ENCODE results near the gene PCK2. TPM values are rescaled to one million over a fixed set of nuclear protein-coding genes. Genes with fewer than 3 reads are reported as not detected.

PCK2 gene
- total and polyA plus RNA-seq, 3 donors from 2014 or later: 20.7 to 43.6 (median 30.6) TPM

- Histone ChIP-seq H3K4me3 (no peak overlapping the region), H3K4me1 (no peaks in the 10 kb centered on the region), H3K27me3 (no peaks in the 10 kb centered on the region), H3K36me3 (ENCODE audit: low read depth, missing control alignments) (no peaks in the 10 kb centered on the region), H3K9me3 (no peaks in the 10 kb centered on the region), H3K27ac (no peak overlapping the region)
- DNase-seq: no peak
- TF ChIP-seq POLR2A (IDR thresholded peaks at IDR 0.05): no peak
- TF ChIP-seq CTCF (IDR thresholded peaks at IDR 0.05): no peak
- intact Hi-C loops (cut with DNase I; ENCODE audit: low total_unique reads): no loop called here
- 93 to 97% methylated on average over 8 of the region's 8 CpGs for WGBS, 2 donors
Observed at GRCh38 chr14:24121210-24121609, 27.1 kb downstream of the PCK2 start.

GRCh38 chr14:24122416-24122815 is 28.3 kb downstream of the PCK2 start:
- no peaks in the 10 kb centered on the region for H3K27me3 ChIP-seq
- no peak for TF ChIP-seq POLR2A (IDR thresholded peaks at IDR 0.05)
- TF ChIP-seq CTCF (IDR thresholded peaks at IDR 0.05): no peak
- H3K36me3 ChIP-seq (ENCODE audit: low read depth, missing control alignments): no peaks in the 10 kb centered on the region
- H3K4me3 ChIP-seq: no peak overlapping the region
- intact Hi-C loops (cut with DNase I; ENCODE audit: low total_unique reads): no loop called here
- WGBS, 2 donors: 97 to 100% methylated on average over 4 of the region's 4 CpGs
- H3K4me1 ChIP-seq: no peaks in the 10 kb centered on the region
- no peak for DNase-seq
- no peaks in the 10 kb centered on the region for H3K9me3 ChIP-seq
- H3K27ac ChIP-seq: no peak overlapping the region

DNA sequence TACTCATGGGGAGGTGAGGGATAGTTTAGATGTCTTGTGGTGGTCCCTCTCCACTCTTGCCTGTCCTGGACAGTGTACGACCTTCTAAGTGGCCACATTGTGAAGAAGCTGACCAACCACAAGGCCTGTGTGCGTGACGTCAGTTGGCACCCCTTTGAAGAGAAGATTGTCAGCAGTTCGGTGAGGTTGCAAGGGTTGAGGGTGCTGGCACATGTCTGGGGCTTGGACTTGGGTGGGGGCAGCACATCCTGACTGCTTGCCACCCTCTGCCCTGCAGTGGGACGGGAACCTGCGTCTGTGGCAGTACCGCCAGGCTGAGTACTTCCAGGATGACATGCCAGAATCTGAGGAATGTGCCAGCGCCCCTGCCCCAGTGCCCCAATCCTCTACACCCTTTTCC is 28.8 kb downstream of the PCK2 start:
- WGBS, 2 donors: 93 to 99% methylated on average over 5 to 8 of the region's 8 CpGs

DNA sequence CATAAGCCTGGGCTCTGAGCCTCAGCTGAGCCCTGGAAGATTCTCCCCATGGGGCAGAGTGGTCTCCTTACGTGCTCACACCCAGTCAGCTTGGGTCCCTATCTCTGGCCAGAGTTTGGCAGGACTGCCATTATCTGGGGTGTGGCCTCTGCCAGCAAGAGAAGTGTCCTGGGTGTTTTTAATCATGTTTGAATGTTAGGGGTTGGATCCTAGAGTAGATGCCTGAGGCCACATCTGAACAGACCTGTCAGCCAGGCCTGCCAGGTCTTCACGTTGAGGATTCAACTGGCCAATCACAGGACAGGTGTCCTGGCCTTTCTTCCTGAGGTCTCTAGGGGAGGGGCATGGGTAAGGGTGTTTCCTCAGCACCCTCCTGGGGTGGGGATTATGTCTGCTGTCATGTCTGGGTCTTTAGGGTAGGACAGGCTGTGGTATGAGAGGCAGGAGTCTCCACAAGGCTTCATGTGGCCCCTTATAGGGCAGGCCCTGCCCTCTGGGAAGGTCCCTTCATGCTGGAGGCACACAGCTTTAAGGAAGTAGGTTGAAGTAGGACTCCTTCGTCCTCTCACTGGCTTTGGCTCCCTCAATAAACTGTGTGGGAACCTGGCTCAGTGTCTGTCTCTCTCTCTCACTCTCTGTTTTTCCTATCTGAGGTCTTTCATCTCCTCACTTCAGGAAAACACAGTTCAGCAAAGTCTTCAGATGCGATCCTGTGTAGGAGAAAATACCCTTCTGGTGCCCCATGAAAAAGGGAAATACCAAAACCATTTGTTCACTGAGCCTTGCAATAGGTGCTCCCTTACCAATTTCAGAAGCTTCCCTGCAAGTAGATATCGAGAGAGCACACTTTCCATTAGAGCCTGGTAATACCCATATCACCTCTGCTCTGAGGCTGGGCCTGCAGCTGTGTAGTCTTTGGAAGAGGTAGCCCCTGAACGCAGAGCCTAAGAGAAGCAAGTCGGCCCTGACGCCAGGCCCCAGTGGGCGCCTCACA is 29.6 kb downstream of the PCK2 start:
- DNase-seq: no peak
- intact Hi-C loops (cut with DNase I; ENCODE audit: low total_unique reads): no loop called here
- WGBS, 2 donors: 84 to 91% methylated on average over 9 of the region's 9 CpGs
- TF ChIP-seq CTCF (IDR thresholded peaks at IDR 0.05): no peak
- no peak for TF ChIP-seq POLR2A (IDR thresholded peaks at IDR 0.05)
- Histone ChIP-seq H3K27me3 (no peaks in the 10 kb centered on the region), H3K4me1 (no peaks in the 10 kb centered on the region), H3K27ac (no peak overlapping the region), H3K4me3 (no peak overlapping the region), H3K9me3 (no peaks in the 10 kb centered on the region), H3K36me3 (ENCODE audit: low read depth, missing control alignments) (no peaks in the 10 kb centered on the region)

More for the DNA sequence above, 28.8 kb downstream of the PCK2 start:
- Histone ChIP-seq H3K4me1 (no peaks in the 10 kb centered on the region), H3K27ac (no peak overlapping the region), H3K4me3 (no peak overlapping the region), H3K9me3 (no peaks in the 10 kb centered on the region), H3K36me3 (ENCODE audit: low read depth, missing control alignments) (no peaks in the 10 kb centered on the region), H3K27me3 (no peaks in the 10 kb centered on the region)
- DNase-seq: no peak
- intact Hi-C loops (cut with DNase I; ENCODE audit: low total_unique reads): no loop called here
- no peak for TF ChIP-seq CTCF (IDR thresholded peaks at IDR 0.05)
- TF ChIP-seq POLR2A (IDR thresholded peaks at IDR 0.05): no peak

Measured in testis (tissue), 3 donors.